ENCODE results near the gene ZNF597.

The ZNF597 gene

DNA sequence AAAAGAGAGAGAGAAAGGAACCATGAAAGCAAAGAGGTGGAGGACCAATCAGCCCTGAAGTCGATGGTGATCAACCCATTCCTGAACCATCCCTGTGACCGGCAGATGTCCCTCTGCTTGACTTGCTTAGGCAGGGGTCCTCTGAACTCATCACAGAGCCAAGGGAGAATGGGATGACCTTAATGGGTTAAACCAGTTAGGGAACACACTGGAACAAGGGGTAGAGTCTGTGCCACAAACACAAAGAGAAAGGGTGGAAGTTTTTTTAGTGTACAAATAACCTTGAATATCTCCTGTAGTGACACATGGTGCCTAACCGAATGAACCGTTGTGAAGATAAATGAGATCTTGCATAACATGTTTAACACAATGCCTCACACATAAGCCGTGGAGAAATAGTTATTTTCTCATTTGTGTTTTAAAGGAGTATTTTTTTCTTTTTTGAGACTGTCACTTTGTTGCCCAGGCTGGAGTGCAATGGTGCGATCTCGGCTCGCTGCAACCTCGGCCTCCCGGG lies 11.4 kb upstream of the ZNF597 start:
- TF ChIP-seq POLR2AphosphoS5 (IDR thresholded peaks at IDR 0.05; ENCODE audit: borderline replicate concordance, low read depth, low read length) (no peak), FOXP2 (optimal IDR thresholded peaks at IDR 0.05; ENCODE audit: control extremely low read depth, extremely low read length, insufficient read depth) (no peak), EZH2 (IDR thresholded peaks at IDR 0.05) (no peak)
- Histone ChIP-seq H3K9me3 (ENCODE audit: low read depth, low read length) (no peaks in the 10 kb centered on the region), H3K4me3 (no peak overlapping the region), H3K27ac (peak overlapping the region; percentile 71), H3K36me3 (ENCODE audit: insufficient read depth, low read length) (no peaks in the 10 kb centered on the region; the same call in 1 of the 2 replicates), H3K9ac (ENCODE audit: insufficient read length) (no peak overlapping the region)
- DNase-seq (ENCODE audit: low read depth, low spot score): no peak

DNA sequence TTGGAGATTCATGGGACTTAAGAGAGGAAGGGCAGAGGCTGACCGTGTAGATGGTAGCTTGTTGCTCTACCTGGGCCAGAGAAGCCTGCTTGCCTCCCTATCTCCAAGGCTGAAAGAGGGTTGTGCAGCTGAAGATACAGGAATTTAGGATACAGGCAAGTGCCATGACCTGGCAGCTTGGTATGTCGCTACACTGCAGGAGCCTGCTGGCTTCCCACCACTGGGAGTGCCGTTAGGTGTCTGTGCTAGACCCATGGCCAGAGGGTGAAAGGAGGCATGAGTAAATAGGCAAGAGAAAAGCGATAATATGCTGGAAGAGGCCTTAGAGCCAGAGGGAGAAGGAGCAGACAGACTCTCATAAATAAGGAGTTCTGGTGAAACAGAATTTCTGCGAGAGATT lies 10.8 kb upstream of the ZNF597 start:
- H3K4me3 ChIP-seq: no peak overlapping the region
- peak overlapping the region; percentile 71 for H3K27ac ChIP-seq
- H3K9ac ChIP-seq (ENCODE audit: insufficient read length): no peak overlapping the region
- TF ChIP-seq EZH2 (IDR thresholded peaks at IDR 0.05): no peak
- TF ChIP-seq POLR2AphosphoS5 (IDR thresholded peaks at IDR 0.05; ENCODE audit: borderline replicate concordance, low read depth, low read length): no peak
- TF ChIP-seq FOXP2 (optimal IDR thresholded peaks at IDR 0.05; ENCODE audit: control extremely low read depth, extremely low read length, insufficient read depth): no peak
- no peaks in the 10 kb centered on the region for H3K9me3 ChIP-seq (ENCODE audit: low read depth, low read length)
- no peaks in the 10 kb centered on the region; the same call in 1 of the 2 replicates for H3K36me3 ChIP-seq (ENCODE audit: insufficient read depth, low read length)
- DNase-seq (ENCODE audit: low read depth, low spot score): no peak

DNA sequence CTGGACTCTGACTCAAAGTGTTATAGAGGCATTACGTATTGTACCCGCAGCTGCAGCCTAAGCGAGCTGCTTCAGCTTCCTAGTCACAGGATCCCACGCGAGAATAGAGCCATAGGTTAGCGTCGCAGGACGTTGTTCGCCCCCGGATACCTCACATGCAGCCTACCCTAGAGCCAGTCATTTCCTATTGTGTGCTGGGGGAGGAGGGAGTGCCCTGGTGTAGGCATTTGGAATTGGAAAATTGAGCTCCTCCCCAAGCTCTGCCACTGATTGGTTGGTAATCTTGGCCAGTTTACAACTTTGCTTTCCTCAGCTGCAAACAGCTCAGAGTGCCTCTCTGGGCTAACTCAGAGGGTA lies 706 bp upstream of the ZNF597 start:
- Histone ChIP-seq H3K36me3 (ENCODE audit: insufficient read depth, low read length) (peaks cover 48% of the 10 kb centered on the region; the same call in 1 of the 2 replicates), H3K9ac (ENCODE audit: insufficient read length) (peak overlapping the region; percentile 87), H3K27ac (peak overlapping the region; percentile 78; the same call in 1 of the 2 replicates), H3K4me3 (peak overlapping the region; percentile 87), H3K9me3 (ENCODE audit: low read depth, low read length) (no peaks in the 10 kb centered on the region)
- TF ChIP-seq POLR2AphosphoS5 (IDR thresholded peaks at IDR 0.05; ENCODE audit: borderline replicate concordance, low read depth, low read length) (0 out of 2 replicates have a peak, but pooled peaks have one; percentile 38), FOXP2 (optimal IDR thresholded peaks at IDR 0.05; ENCODE audit: control extremely low read depth, extremely low read length, insufficient read depth) (no peak)
- no peak for DNase-seq (ENCODE audit: low read depth, low spot score)

DNA sequence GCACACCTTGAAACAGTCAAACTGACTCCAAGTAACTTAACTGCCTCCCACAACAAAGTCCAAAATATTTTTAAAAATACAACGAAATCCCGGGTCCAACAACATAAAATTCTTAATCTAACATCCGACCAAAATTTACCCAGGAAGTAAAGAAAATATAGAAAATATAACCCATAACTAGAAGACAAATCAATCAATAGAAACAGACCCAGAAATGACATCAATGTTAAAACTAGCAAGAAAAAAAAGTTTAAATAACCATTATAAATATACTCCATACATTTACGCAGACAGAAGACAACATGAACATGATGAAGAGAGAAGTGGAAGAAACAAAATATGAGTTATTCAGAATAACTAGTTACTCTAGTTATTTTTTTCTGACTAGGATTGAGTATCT lies 3.7 kb downstream of the ZNF597 start:
- Histone ChIP-seq H3K4me3 (no peak overlapping the region), H3K9me3 (ENCODE audit: low read depth, low read length) (no peaks in the 10 kb centered on the region), H3K9ac (ENCODE audit: insufficient read length) (no peak overlapping the region), H3K36me3 (ENCODE audit: insufficient read depth, low read length) (peaks cover 32% of the 10 kb centered on the region), H3K27ac (no peak overlapping the region)
- DNase-seq (ENCODE audit: low read depth, low spot score): no peak
- TF ChIP-seq POLR2AphosphoS5 (IDR thresholded peaks at IDR 0.05; ENCODE audit: borderline replicate concordance, low read depth, low read length) (no peak), FOXP2 (optimal IDR thresholded peaks at IDR 0.05; ENCODE audit: control extremely low read depth, extremely low read length, insufficient read depth) (no peak), EZH2 (IDR thresholded peaks at IDR 0.05) (no peak)

DNA sequence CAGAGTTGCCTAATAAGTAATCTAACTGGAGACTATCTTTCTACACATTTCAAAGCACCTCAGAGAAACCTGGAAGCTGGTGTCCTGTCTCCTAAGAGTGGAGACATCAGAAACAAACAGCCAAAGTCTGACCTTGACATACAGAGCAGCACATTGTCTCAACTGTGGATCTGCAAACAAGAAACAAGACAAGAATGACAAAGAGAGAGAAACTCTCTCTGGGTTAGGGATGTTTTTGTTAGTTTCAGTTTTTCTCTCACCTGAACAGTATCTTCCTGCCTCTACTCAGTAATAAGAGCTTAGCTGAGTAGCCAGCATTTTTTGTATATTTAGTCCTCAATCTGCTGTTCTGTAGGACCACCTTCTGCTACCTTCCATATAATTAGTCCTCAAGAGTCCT lies 8.9 kb downstream of the ZNF597 start:
- no peak for DNase-seq (ENCODE audit: low read depth, low spot score)
- Histone ChIP-seq H3K27ac (peak overlapping the region; percentile 95), H3K4me3 (peak overlapping the region; percentile 76), H3K9ac (ENCODE audit: insufficient read length) (peak overlapping the region; percentile 59), H3K36me3 (ENCODE audit: insufficient read depth, low read length) (peaks cover 19% of the 10 kb centered on the region), H3K9me3 (ENCODE audit: low read depth, low read length) (no peaks in the 10 kb centered on the region)
- no peak for TF ChIP-seq FOXP2 (optimal IDR thresholded peaks at IDR 0.05; ENCODE audit: control extremely low read depth, extremely low read length, insufficient read depth)

DNA sequence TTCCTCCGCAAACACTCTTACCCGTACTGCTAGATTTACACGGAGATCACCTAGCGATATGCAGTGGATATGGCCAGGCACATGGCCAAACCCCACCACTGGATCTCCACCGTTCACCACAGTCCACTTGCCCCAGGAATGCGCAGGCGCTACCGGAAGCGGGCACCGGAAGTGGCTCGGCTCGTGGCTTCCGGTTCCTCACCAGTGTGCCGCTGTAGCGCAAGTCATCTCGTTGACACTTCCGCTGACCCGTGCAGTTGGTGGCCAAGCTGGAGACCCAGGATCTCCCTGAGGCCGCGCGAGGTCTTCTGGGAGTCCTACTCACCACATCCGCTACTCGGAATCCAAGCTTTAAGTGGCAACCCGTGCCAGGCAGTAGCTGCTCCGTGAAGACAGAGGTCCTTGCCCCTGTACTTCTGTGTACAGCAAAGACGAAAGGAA lies 11.5 kb downstream of the ZNF597 start:
- Histone ChIP-seq H3K9ac (ENCODE audit: insufficient read length) (no peak overlapping the region), H3K4me3 (no peak overlapping the region)
- no peak for DNase-seq (ENCODE audit: low read depth, low spot score)

DNA sequence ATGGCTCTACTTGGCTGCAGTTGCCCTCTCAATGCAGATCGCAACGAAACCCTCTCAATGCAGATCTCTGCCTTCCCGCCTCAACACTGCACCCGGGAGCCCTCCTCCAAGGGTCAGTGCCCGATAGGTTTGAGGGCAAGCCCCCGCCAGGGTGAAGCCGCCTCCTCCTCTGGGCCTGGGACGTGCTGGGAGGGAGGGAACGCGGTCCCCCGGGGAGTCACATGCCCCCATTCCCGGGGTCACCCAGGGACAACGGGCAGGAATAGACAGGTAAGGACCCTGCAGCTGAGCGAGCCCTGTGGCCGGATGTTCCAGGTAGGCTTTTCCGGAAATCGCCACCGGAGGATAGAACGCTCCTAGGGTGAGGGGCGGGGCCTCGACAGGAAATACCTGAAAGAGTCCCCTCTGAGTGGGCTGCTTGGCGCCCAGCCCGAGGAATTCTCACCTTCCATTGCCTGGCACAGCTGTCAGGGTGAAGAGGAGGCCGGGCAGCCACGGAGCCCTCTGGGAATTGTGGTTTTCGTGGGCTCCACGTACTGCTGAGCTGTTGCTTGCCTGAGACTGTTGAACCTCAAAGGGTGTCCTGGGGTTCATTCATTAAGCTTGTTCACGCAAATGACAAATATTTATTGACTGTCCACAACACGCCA lies 29.4 kb downstream of the ZNF597 start:
- H3K36me3 ChIP-seq (ENCODE audit: insufficient read depth, low read length): peaks cover 1% of the 10 kb centered on the region; the same call in 1 of the 2 replicates
- no peak for TF ChIP-seq FOXP2 (optimal IDR thresholded peaks at IDR 0.05; ENCODE audit: control extremely low read depth, extremely low read length, insufficient read depth)
- TF ChIP-seq EZH2 (IDR thresholded peaks at IDR 0.05): no peak
- no peak for TF ChIP-seq POLR2AphosphoS5 (IDR thresholded peaks at IDR 0.05; ENCODE audit: borderline replicate concordance, low read depth, low read length)
- H3K9me3 ChIP-seq (ENCODE audit: low read depth, low read length): no peaks in the 10 kb centered on the region
- H3K27ac ChIP-seq: no peak overlapping the region
- DNase-seq (ENCODE audit: low read depth, low spot score): no peak
- no peak overlapping the region for H3K9ac ChIP-seq (ENCODE audit: insufficient read length)
- no peak overlapping the region for H3K4me3 ChIP-seq

More for the DNA sequence above, 11.5 kb downstream of the ZNF597 start:
- H3K9me3 ChIP-seq (ENCODE audit: low read depth, low read length): no peaks in the 10 kb centered on the region
- TF ChIP-seq POLR2AphosphoS5 (IDR thresholded peaks at IDR 0.05; ENCODE audit: borderline replicate concordance, low read depth, low read length) (no peak), EZH2 (IDR thresholded peaks at IDR 0.05) (no peak), FOXP2 (optimal IDR thresholded peaks at IDR 0.05; ENCODE audit: control extremely low read depth, extremely low read length, insufficient read depth) (no peak)
- no peak overlapping the region for H3K27ac ChIP-seq
- H3K36me3 ChIP-seq (ENCODE audit: insufficient read depth, low read length): peaks cover 11% of the 10 kb centered on the region; the same call in 1 of the 2 replicates

DNA sequence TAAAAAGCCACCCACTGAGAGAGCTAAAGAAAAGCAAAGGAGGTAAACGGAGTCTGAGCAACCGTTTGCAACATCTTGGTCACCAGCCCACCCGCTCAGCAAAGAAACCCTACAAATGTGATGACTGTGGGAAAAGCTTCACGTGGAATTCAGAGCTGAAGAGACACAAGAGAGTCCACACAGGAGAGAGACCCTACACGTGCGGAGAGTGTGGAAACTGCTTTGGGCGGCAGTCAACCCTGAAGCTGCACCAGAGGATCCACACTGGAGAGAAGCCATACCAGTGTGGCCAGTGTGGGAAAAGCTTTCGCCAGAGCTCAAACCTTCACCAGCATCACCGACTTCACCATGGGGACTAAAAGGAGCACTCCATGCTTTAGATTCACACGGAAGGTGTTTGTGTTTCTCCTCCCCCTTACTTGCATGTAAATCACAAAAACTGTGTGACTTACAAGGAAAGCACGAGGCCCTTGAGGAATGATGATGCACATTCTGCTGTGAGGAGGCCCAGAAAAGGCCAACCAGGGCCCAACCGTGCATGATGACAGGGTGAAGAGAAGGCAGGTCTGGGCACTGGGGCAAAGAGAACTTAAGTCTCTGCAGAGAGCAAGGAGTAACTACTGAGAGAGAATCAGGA lies 34.6 kb downstream of the ZNF597 start:
- TF ChIP-seq FOXP2 (optimal IDR thresholded peaks at IDR 0.05; ENCODE audit: control extremely low read depth, extremely low read length, insufficient read depth) (no peak), POLR2AphosphoS5 (IDR thresholded peaks at IDR 0.05; ENCODE audit: borderline replicate concordance, low read depth, low read length) (no peak), EZH2 (IDR thresholded peaks at IDR 0.05) (no peak)
- H3K4me3 ChIP-seq: no peak overlapping the region
- peaks cover 15% of the 10 kb centered on the region for H3K9me3 ChIP-seq (ENCODE audit: low read depth, low read length)
- peaks cover 51% of the 10 kb centered on the region for H3K36me3 ChIP-seq (ENCODE audit: insufficient read depth, low read length)
- no peak for DNase-seq (ENCODE audit: low read depth, low spot score)
- H3K9ac ChIP-seq (ENCODE audit: insufficient read length): no peak overlapping the region
- no peak overlapping the region for H3K27ac ChIP-seq
